BLaER1 treated with 17β-estradiol and CSF1 and Interleukin-3, amounts not matched to agents 10 nM and 100 nM (cell line): ENCODE results near the gene TBCC.
"Not testable (repeated sequence)": the region's sequence is repeated elsewhere in the genome, so short reads cannot be mapped to it uniquely, and the experiment has no call there.

Source experiments
- H3K27ac ChIP-seq, 11 experiments: shearing (Covaris generic); formaldehyde crosslinking; 2 replicates each; pipeline ENCODE4 v1.8.1; 2022
- H3K27me3 ChIP-seq, 11 experiments: shearing (Covaris generic); formaldehyde crosslinking; 2 replicates each; pipeline ENCODE4 v1.8.1; 2022
- H3K36me3 ChIP-seq, 11 experiments: shearing (Covaris generic); formaldehyde crosslinking; 2 replicates each; pipeline ENCODE4 v1.8.1; 2022
- H3K4me1 ChIP-seq, 10 experiments: shearing (Covaris generic); formaldehyde crosslinking; 2 replicates each; pipeline ENCODE4 v1.8.1; 2022
- H3K4me2 ChIP-seq, 11 experiments: shearing (Covaris generic); formaldehyde crosslinking; 2 replicates each; pipeline ENCODE4 v1.8.1; 2022
- H3K4me3 ChIP-seq, 10 experiments: shearing (Covaris generic); formaldehyde crosslinking; 2 replicates each; pipeline ENCODE4 v1.8.1; 2022
- H3K9ac ChIP-seq, 11 experiments: shearing (Covaris generic); formaldehyde crosslinking; 2 replicates each; pipeline ENCODE4 v1.8.1; 2022
- H3K9me3 ChIP-seq, 11 experiments: shearing (Covaris generic); formaldehyde crosslinking; replicated peaks in 1 of 11; 2 replicates each; pipeline ENCODE4 v1.8.1; 2022
- H4K20me1 ChIP-seq, 11 experiments: shearing (Covaris generic); formaldehyde crosslinking; 2 replicates each; pipeline ENCODE4 v1.8.1; 2022
- Cebpa-rat ChIP-seq, 11 experiments: shearing (Covaris generic); IDR thresholded peaks; 2 replicates each; pipeline ENCODE4 v1.8.1; 2022

TBCC gene

GRCh38 chr6:42748203-42748898, 2.4 kb upstream of the TBCC start:
- H3K9ac ChIP-seq, result peak overlapping the region; percentile 81 to 96 (median 91); a peak in 20 of 22 replicates
- H3K27ac ChIP-seq, result peak overlapping the region in 9 of 11 experiments; percentile 91 to 97 (median 94); a peak in 16 of 22 replicates
- peak overlapping the region; percentile 79 to 96 (median 88) for H3K4me2 ChIP-seq
- peak overlapping the region; percentile 63 to 97 (median 74); a peak in 17 of 20 replicates for H3K4me3 ChIP-seq
- H3K27me3 ChIP-seq, result no peaks in the 10 kb centered on the region
- peaks cover 31 to 51% (median 34%) of the 10 kb centered on the region in 10 experiments for H3K4me1 ChIP-seq
- H4K20me1 ChIP-seq, result peaks cover 10 to 23% (median 20%) of the 10 kb centered on the region in 11 experiments; a peak in 19 of 22 replicates
- H3K36me3 ChIP-seq, result peaks cover 0 to 7% (median 0%) of the 10 kb centered on the region in 11 experiments; a peak in 5 of 22 replicates
- no peak for TF ChIP-seq Cebpa-rat (IDR thresholded peaks at IDR 0.05)
- H3K9me3 ChIP-seq, result no peaks in the 10 kb centered on the region

- H3K9ac ChIP-seq, result peak overlapping the region; percentile 81 to 96 (median 91)
- peaks cover 47 to 64% (median 51%) of the 10 kb centered on the region in 10 experiments for H3K4me1 ChIP-seq
- H4K20me1 ChIP-seq, result peaks cover 10 to 24% (median 21%) of the 10 kb centered on the region in 11 experiments; a peak in 19 of 22 replicates
- H3K27ac ChIP-seq, result peak overlapping the region; percentile 64 to 97 (median 94)
- peaks cover 0 to 7% (median 0%) of the 10 kb centered on the region in 11 experiments; a peak in 2 of 22 replicates for H3K36me3 ChIP-seq
- H3K27me3 ChIP-seq, result no peaks in the 10 kb centered on the region
- H3K9me3 ChIP-seq, result no peaks in the 10 kb centered on the region
- peak overlapping the region; percentile 63 to 97 (median 74) for H3K4me3 ChIP-seq
- no peak for TF ChIP-seq Cebpa-rat (IDR thresholded peaks at IDR 0.05)
- H3K4me2 ChIP-seq, result peak overlapping the region; percentile 79 to 96 (median 88)
Observed at GRCh38 chr6:42746463-42747391, 824 bp upstream of the TBCC start.

- peak overlapping the region; percentile 88 to 98 (median 96) for H3K4me2 ChIP-seq
- no peaks in the 10 kb centered on the region for H3K27me3 ChIP-seq
- H3K4me3 ChIP-seq, result peak overlapping the region; percentile 78 to 99 (median 96)
- H3K27ac ChIP-seq, result peak overlapping the region; percentile 83 to 99 (median 96)
- H3K9me3 ChIP-seq, result no peaks in the 10 kb centered on the region
- peaks cover 59 to 70% (median 64%) of the 10 kb centered on the region in 10 experiments for H3K4me1 ChIP-seq
- peak overlapping the region; percentile 88 to 99 (median 97) for H3K9ac ChIP-seq
- TF ChIP-seq Cebpa-rat (IDR thresholded peaks at IDR 0.05), result peak in 1 of 11 experiments; percentile 47; a peak in 1 of 22 replicates
- H4K20me1 ChIP-seq, result peaks cover 10 to 24% (median 21%) of the 10 kb centered on the region in 11 experiments; a peak in 19 of 22 replicates
- H3K36me3 ChIP-seq, result peaks cover 0 to 7% (median 0%) of the 10 kb centered on the region in 11 experiments; a peak in 2 of 22 replicates
Observed at GRCh38 chr6:42745083-42745639, 742 bp downstream of the TBCC start.

- peak overlapping the region; percentile 88 to 99 (median 97) for H3K9ac ChIP-seq
- no peak for TF ChIP-seq Cebpa-rat (IDR thresholded peaks at IDR 0.05)
- peak overlapping the region; percentile 88 to 98 (median 96) for H3K4me2 ChIP-seq
- no peaks in the 10 kb centered on the region for H3K9me3 ChIP-seq
- H3K4me1 ChIP-seq, result peaks cover 53 to 69% (median 65%) of the 10 kb centered on the region in 10 experiments
- H3K4me3 ChIP-seq, result peak overlapping the region; percentile 78 to 99 (median 96)
- H3K36me3 ChIP-seq, result peaks cover 0 to 7% (median 0%) of the 10 kb centered on the region in 11 experiments; a peak in 2 of 22 replicates
- peaks cover 10 to 24% (median 21%) of the 10 kb centered on the region in 11 experiments; a peak in 19 of 22 replicates for H4K20me1 ChIP-seq
- H3K27ac ChIP-seq, result peak overlapping the region; percentile 7 to 99 (median 96); a peak in 19 of 22 replicates
- H3K27me3 ChIP-seq, result no peaks in the 10 kb centered on the region
Observed at GRCh38 chr6:42744351-42744893, 1.5 kb downstream of the TBCC start.

- H3K27ac ChIP-seq, result peak overlapping the region in 9 of 11 experiments; percentile 9 to 99 (median 97); a peak in 18 of 22 replicates
- H3K27me3 ChIP-seq, result no peaks in the 10 kb centered on the region
- TF ChIP-seq Cebpa-rat (IDR thresholded peaks at IDR 0.05), result peak in 3 of 11 experiments; percentile 46 to 51 (median 46); a peak in 5 of 22 replicates
- H3K9me3 ChIP-seq, result no peaks in the 10 kb centered on the region
- peaks cover 10 to 24% (median 21%) of the 10 kb centered on the region in 11 experiments; a peak in 19 of 22 replicates for H4K20me1 ChIP-seq
- peaks cover 37 to 54% (median 47%) of the 10 kb centered on the region in 10 experiments for H3K4me1 ChIP-seq
- peak overlapping the region in 8 of 11 experiments; percentile 46 to 99 (median 97); a peak in 15 of 22 replicates for H3K9ac ChIP-seq
- H3K36me3 ChIP-seq, result peaks cover 0 to 7% (median 0%) of the 10 kb centered on the region in 11 experiments; a peak in 2 of 22 replicates
- peak overlapping the region in 2 of 10 experiments; percentile 7 to 84; a peak in 2 of 20 replicates for H3K4me3 ChIP-seq
- peak overlapping the region in 10 of 11 experiments; percentile 88 to 98 (median 96); a peak in 19 of 22 replicates for H3K4me2 ChIP-seq
Observed at GRCh38 chr6:42742116-42742894, 3.6 kb downstream of the TBCC start.

GRCh38 chr6:42740725-42741124, 5.2 kb downstream of the TBCC start:
- H3K27ac ChIP-seq, result peak overlapping the region in 8 of 11 experiments; percentile 94 to 99 (median 97); a peak in 14 of 22 replicates
- H3K36me3 ChIP-seq, result peaks cover 0 to 7% (median 0%) of the 10 kb centered on the region in 11 experiments; a peak in 2 of 22 replicates
- H4K20me1 ChIP-seq, result peaks cover 10 to 24% (median 21%) of the 10 kb centered on the region in 11 experiments; a peak in 19 of 22 replicates
- peak overlapping the region in 10 of 11 experiments; percentile 25 to 98 (median 96); a peak in 20 of 22 replicates for H3K4me2 ChIP-seq
- H3K4me3 ChIP-seq, result no peak overlapping the region
- H3K27me3 ChIP-seq, result no peaks in the 10 kb centered on the region
- peak overlapping the region in 3 of 11 experiments; percentile 93 to 98 (median 95); a peak in 5 of 22 replicates for H3K9ac ChIP-seq
- peaks cover 37 to 62% (median 55%) of the 10 kb centered on the region in 10 experiments for H3K4me1 ChIP-seq
- H3K9me3 ChIP-seq, result no peaks in the 10 kb centered on the region
- no peak for TF ChIP-seq Cebpa-rat (IDR thresholded peaks at IDR 0.05)

GRCh38 chr6:42735976-42736375, 9.9 kb downstream of the TBCC start:
- Histone ChIP-seq H3K4me3 (no peak overlapping the region), H3K27ac (peak overlapping the region in 2 of 11 experiments; percentile 5 to 28; a peak in 1 of 22 replicates), H3K27me3 (no peaks in the 10 kb centered on the region), H3K36me3 (no peaks in the 10 kb centered on the region), H3K9ac (peak overlapping the region in 2 of 11 experiments; percentile 10 to 39; a peak in 2 of 22 replicates), H4K20me1 (no peaks in the 10 kb centered on the region), H3K4me2 (peak overlapping the region in 10 of 11 experiments; percentile 3 to 69 (median 53); a peak in 18 of 22 replicates), H3K9me3 (peaks cover 0 to 10% (median 0%) of the 10 kb centered on the region in 11 experiments; a peak in 5 of 22 replicates), H3K4me1 (peaks cover 14 to 37% (median 30%) of the 10 kb centered on the region in 10 experiments)
- TF ChIP-seq Cebpa-rat (IDR thresholded peaks at IDR 0.05), result no peak

- not testable (repeated sequence) for H3K27ac ChIP-seq, H3K4me3 ChIP-seq, H3K9ac ChIP-seq, H4K20me1 ChIP-seq, H3K27me3 ChIP-seq, H3K36me3 ChIP-seq
- peaks cover 0 to 10% (median 0%) of the 10 kb centered on the region in 11 experiments; a peak in 5 of 22 replicates for H3K9me3 ChIP-seq
- H3K4me2 ChIP-seq, result peak overlapping the region in 7 of 11 experiments; percentile 25 to 53 (median 38); a peak in 11 of 22 replicates
- peaks cover 8 to 27% (median 20%) of the 10 kb centered on the region in 10 experiments for H3K4me1 ChIP-seq
Observed at GRCh38 chr6:42733867-42734481, 11.9 kb downstream of the TBCC start.
